Gastrocnemius medialis (tissue), 4 donors: ENCODE data around the gene MMP15. TPM values are rescaled to one million over a fixed set of nuclear protein-coding genes. Genes with fewer than 3 reads are reported as not detected.

Experiments used
- ATAC-seq, 2 donors: fragments of 150-250 bp; one replicate each; pipeline ENCODE4 v1.9.1; 2016
- DNase-seq, 2 donors: peaks; one replicate each; pipeline ENCODE4 v3.0.0-alpha.2; 2019
- H3K27ac ChIP-seq, 4 donors: fragments of 200-600 bp; sonication (generic); 1 replicate in 1 of 4; 2 replicates in 3 of 4; pipeline ENCODE4 v1.5.1; 2016 to 2018; ENCODE audit warnings: mild to moderate bottlenecking in 2 of 4, moderate library complexity in 1 of 4
- H3K27me3 ChIP-seq, 3 donors: fragments of 200-600 bp; sonication (generic) in 2 of 3; 1 replicate in 1 of 3; 2 replicates in 2 of 3; pipeline versions ENCODE4 v1.5.1 to v1.6.0; 2016 to 2019; ENCODE audit warnings: mild to moderate bottlenecking in 1 of 3, moderate library complexity in 1 of 3
- H3K36me3 ChIP-seq, 2 donors: fragments of 200-600 bp; sonication (generic) in 1 of 2; one replicate each; pipeline ENCODE4 v1.5.1; 2017 to 2018
- H3K4me1 ChIP-seq, 2 donors: fragments of 200-600 bp; sonication (generic) in 1 of 2; one replicate each; pipeline ENCODE4 v1.5.1; 2016 to 2017; ENCODE audit warnings: mild to moderate bottlenecking in 2 of 2
- H3K4me3 ChIP-seq, 4 donors: fragments of 200-600 bp; sonication (generic) in 3 of 4; 1 replicate in 1 of 4; 2 replicates in 3 of 4; pipeline ENCODE4 v1.5.1; 2016 to 2019; ENCODE audit warnings: mild to moderate bottlenecking in 2 of 4
- H3K9me3 ChIP-seq, 3 donors: fragments of 200-600 bp; sonication (generic) in 2 of 3; 1 replicate in 1 of 3; 2 replicates in 2 of 3; pipeline ENCODE4 v1.5.1; 2016 to 2019
- POLR2A ChIP-seq, 2 donors: fragments of 450-650 bp; IDR thresholded peaks; one replicate each; pipeline ENCODE4 v1.6.1; 2017; ENCODE audit warnings: antibody characterized with exemption in 2 of 2, mild to moderate bottlenecking in 2 of 2, moderate library complexity in 2 of 2
- in situ Hi-C, 4 donors: fragments of 200-750 bp; cut with MboI; loops; one replicate each; pipeline versions ENCODE4 v1.15.0 to v1.8.0; 2017; ENCODE audit warnings: low sequenced_read_pairs in 4 of 4
- intact Hi-C: fragments of 100-400 bp; cut with DNase I; formaldehyde crosslinking; loops from one replicate; pipeline ENCODE4 v1.15.1; 2023; ENCODE audit warnings: low total_unique reads
- total RNA-seq, 4 donors: library from RNA; depleted of rRNA; stranded (reverse); fragments of >200 nt; gene quantifications; one replicate each; pipeline versions ENCODE4 v1.1.0 to v1.2.3, GENCODE V29; 2016
- TF ChIP-seq, protein P1 (sequence below), 5 experiments: fragments of 450-650 bp in 3 of 5; fragments of 200-600 bp in 2 of 5; sonication (generic) in 2 of 5; IDR thresholded peaks in 4 of 5; conservative IDR thresholded peaks in 1 of 5; 1 replicate in 4 of 5; 2 replicates in 1 of 5; pipeline ENCODE4 v1.5.1; 2016 to 2019; ENCODE audit warnings: antibody characterized with exemption in 5 of 5, mild to moderate bottlenecking in 3 of 5, moderate library complexity in 3 of 5

MMP15 gene
- total RNA-seq, 4 donors from 2014 or later: 2.9 to 8.1 (median 4.9) TPM

DNA sequence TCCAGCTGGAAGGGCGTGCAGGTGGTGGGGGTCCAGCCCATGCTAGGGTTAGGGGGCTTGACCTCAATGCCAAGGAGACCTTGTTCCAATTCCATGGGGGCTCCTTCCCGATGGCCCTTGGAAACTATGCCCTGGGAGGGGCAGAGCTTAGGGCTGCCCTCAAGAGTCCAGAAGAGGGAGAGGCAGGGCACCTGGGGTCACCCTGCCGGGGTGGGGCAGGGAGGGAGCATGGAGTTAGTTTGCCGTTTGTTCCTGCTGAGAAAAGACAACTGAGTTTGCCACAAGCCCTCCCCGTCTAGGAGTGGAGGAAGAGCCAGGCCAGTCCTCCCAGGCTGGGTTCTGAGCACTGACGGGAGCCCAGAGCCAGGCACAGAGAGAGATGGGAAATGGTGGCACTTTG lies 21.4 kb downstream of the MMP15 start:
- in situ Hi-C loops (no loop called here), intact Hi-C loops (no loop called here)
- no peaks in the 10 kb centered on the region for H3K9me3 ChIP-seq
- H3K27ac ChIP-seq: peak overlapping the region in 2 of 4 donors; percentile 32 to 49
- no peak for TF ChIP-seq POLR2A (IDR thresholded peaks at IDR 0.05)
- TF ChIP-seq, protein P1, sequence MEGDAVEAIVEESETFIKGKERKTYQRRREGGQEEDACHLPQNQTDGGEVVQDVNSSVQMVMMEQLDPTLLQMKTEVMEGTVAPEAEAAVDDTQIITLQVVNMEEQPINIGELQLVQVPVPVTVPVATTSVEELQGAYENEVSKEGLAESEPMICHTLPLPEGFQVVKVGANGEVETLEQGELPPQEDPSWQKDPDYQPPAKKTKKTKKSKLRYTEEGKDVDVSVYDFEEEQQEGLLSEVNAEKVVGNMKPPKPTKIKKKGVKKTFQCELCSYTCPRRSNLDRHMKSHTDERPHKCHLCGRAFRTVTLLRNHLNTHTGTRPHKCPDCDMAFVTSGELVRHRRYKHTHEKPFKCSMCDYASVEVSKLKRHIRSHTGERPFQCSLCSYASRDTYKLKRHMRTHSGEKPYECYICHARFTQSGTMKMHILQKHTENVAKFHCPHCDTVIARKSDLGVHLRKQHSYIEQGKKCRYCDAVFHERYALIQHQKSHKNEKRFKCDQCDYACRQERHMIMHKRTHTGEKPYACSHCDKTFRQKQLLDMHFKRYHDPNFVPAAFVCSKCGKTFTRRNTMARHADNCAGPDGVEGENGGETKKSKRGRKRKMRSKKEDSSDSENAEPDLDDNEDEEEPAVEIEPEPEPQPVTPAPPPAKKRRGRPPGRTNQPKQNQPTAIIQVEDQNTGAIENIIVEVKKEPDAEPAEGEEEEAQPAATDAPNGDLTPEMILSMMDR (IDR thresholded peaks at IDR 0.05 in 4 of 5, conservative IDR thresholded peaks at IDR 0.05 in 1 of 5): no peak
- peaks cover 4 to 9% of the 10 kb centered on the region in 2 donors for H3K4me1 ChIP-seq
- H3K36me3 ChIP-seq: peaks cover 0 to 15% of the 10 kb centered on the region in 2 donors
- DNase-seq: no peak
- H3K27me3 ChIP-seq: no peaks in the 10 kb centered on the region
- H3K4me3 ChIP-seq: no peak overlapping the region
- no peak for ATAC-seq

DNA sequence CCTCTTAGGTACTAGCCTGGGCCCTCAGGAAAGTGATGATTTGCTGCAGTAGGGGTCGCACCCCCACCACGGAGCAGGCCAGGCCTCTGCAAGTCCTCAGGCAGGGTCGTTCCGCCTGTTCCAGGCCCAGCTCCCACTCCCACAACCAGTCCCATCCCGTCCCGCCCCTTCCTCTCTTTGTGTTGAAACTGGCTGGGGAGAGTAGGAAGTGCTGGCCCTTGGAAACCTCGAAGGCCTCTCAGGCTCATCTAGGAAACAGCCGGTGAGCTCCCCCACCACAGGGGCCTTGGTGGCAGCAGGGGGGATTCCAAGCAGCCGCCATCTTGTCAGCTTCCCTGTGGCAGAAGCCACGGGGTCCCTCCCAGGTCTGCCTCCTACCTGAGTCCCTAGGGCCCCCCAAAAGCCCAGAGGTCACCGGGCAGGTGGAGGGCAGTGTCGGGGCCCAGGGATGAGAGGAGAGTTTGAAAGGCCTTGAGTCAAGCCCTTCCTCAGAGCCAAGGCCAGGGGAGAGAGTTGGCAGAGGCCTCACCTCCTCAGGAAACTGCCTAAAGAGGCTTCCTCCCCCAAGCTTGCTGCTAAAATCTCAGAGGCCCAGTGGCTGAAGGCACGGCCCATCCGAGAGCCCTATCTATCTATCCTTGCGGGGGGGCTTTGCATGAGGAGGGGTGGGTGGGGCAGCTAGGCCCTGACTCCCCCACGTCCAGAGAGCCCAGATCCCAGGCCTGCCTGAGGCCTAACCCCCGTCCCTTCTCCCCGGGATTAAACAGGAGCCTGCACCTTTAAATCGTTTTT lies 22.2 kb downstream of the MMP15 start:
- no peaks in the 10 kb centered on the region for H3K27me3 ChIP-seq
- peak overlapping the region in 3 of 4 donors; percentile 32 to 65 (median 49) for H3K27ac ChIP-seq
- no peak overlapping the region for H3K4me3 ChIP-seq
- peaks cover 4 to 9% of the 10 kb centered on the region in 2 donors for H3K4me1 ChIP-seq
- H3K9me3 ChIP-seq: no peaks in the 10 kb centered on the region
- intact Hi-C loops: no loop called here
- DNase-seq: no peak
- no peak for ATAC-seq
- in situ Hi-C loops: no loop called here
- peaks cover 0 to 7% of the 10 kb centered on the region in 2 donors for H3K36me3 ChIP-seq
- TF ChIP-seq, protein P1 (IDR thresholded peaks at IDR 0.05 in 4 of 5, conservative IDR thresholded peaks at IDR 0.05 in 1 of 5): no peak
- no peak for TF ChIP-seq POLR2A (IDR thresholded peaks at IDR 0.05)

- TF ChIP-seq, protein P1 (IDR thresholded peaks at IDR 0.05 in 4 of 5, conservative IDR thresholded peaks at IDR 0.05 in 1 of 5): no peak
- no peak for TF ChIP-seq POLR2A (IDR thresholded peaks at IDR 0.05)
- peaks cover 4 to 9% of the 10 kb centered on the region in 2 donors for H3K4me1 ChIP-seq
- peak overlapping the region in 2 of 4 donors; percentile 18 to 20 for H3K27ac ChIP-seq
- DNase-seq: no peak
- H3K36me3 ChIP-seq: peaks cover 0 to 7% of the 10 kb centered on the region in 2 donors
- no peak for ATAC-seq
- H3K9me3 ChIP-seq: no peaks in the 10 kb centered on the region
- no peak overlapping the region for H3K4me3 ChIP-seq
- intact Hi-C loops (no loop called here), in situ Hi-C loops (no loop called here)
- no peaks in the 10 kb centered on the region for H3K27me3 ChIP-seq
Observed at GRCh38 chr16:58048494-58049231, 23.1 kb downstream of the MMP15 start.

GRCh38 chr16:58049232-58050185 lies 24.0 kb downstream of the MMP15 start:
- ATAC-seq (no peak), DNase-seq (no peak)
- H3K36me3 ChIP-seq: peaks cover 0 to 5% of the 10 kb centered on the region in 2 donors
- peak overlapping the region in 2 of 4 donors; percentile 18 to 20 for H3K27ac ChIP-seq
- in situ Hi-C loops (no loop called here), intact Hi-C loops (no loop called here)
- H3K4me3 ChIP-seq: no peak overlapping the region
- H3K27me3 ChIP-seq: no peaks in the 10 kb centered on the region
- TF ChIP-seq POLR2A (IDR thresholded peaks at IDR 0.05): no peak
- TF ChIP-seq, protein P1 (IDR thresholded peaks at IDR 0.05 in 4 of 5, conservative IDR thresholded peaks at IDR 0.05 in 1 of 5): no peak
- H3K9me3 ChIP-seq: no peaks in the 10 kb centered on the region
- H3K4me1 ChIP-seq: peaks cover 4 to 9% of the 10 kb centered on the region in 2 donors
